ENCODE measurements around the gene CCL18.

- TF ChIP-seq CTCF (IDR thresholded peaks at IDR 0.05; ENCODE audit: insufficient read depth, low read depth, low read length) (no peak), EZH2 (IDR thresholded peaks at IDR 0.05; ENCODE audit: insufficient read depth, low read length) (no peak)
Observed at GRCh38 chr17:36070427-36070826, 6.4 kb downstream of the CCL18 start.
